H1 (cell line): ENCODE measurements around the gene GP9. TPM values are rescaled to one million over a fixed set of nuclear protein-coding genes. Genes with fewer than 3 reads are reported as not detected.

Experiments
- CTCF ChIA-PET: fragments of 300-600 bp; sonication (Branson Sonifier 250); formaldehyde crosslinking; loops from one replicate; lab custom pipeline; 2021; ENCODE audit not compliant: partially characterized antibody; lab: Charles Lee
- POLR2A ChIA-PET: fragments of 300-600 bp; sonication (Branson Sonifier 250); formaldehyde crosslinking; loops from one replicate; lab custom pipeline; 2021; ENCODE audit warnings: inconsistent platforms; ENCODE audit not compliant: partially characterized antibody; lab: Charles Lee
- DNase-seq, 2 experiments: peaks; one replicate each; pipeline versions ENCODE4 v3.0.0 to v3.0.0-alpha.2; 2010 to 2022; ENCODE audit warnings: low spot score in 2 of 2, low read depth in 1 of 2, mixed read lengths in 1 of 2
- FAIRE-seq: peaks from 2 replicates; lab custom pipeline; 2011; peaks lifted over from hg19 to GRCh38; lab: Jason Lieb, UNC
- H2AFZ ChIP-seq: 2 replicates; pipeline ENCODE4 v1.8.1; 2012; ENCODE audit warnings: low read length, inconsistent platforms
- H2AK5ac ChIP-seq: 2 replicates; pipeline ENCODE4 v1.6.1; 2013; ENCODE audit warnings: low read depth, low read length
- H2BK120ac ChIP-seq: replicated peaks from 2 replicates; pipeline ENCODE3; 2013; ENCODE audit warnings: low read depth, low read length, inconsistent platforms
- H2BK12ac ChIP-seq: 2 replicates; pipeline ENCODE4 v1.6.1; 2013; ENCODE audit warnings: low read depth, low read length
- H2BK15ac ChIP-seq: 2 replicates; pipeline ENCODE4 v1.6.1; 2013; ENCODE audit warnings: low read length
- H2BK20ac ChIP-seq: 2 replicates; pipeline ENCODE4 v1.6.1; 2013; ENCODE audit warnings: low read length
- H2BK5ac ChIP-seq: 2 replicates; pipeline ENCODE4 v1.6.1; 2013; ENCODE audit warnings: low read depth, low read length
- H3K14ac ChIP-seq: 2 replicates; pipeline ENCODE4 v1.6.1; 2013; ENCODE audit warnings: inconsistent platforms; ENCODE audit not compliant: insufficient read length
- H3K18ac ChIP-seq: 2 replicates; pipeline ENCODE4 v1.6.1; 2013; ENCODE audit warnings: low read length; ENCODE audit errors: extremely low read depth
- H3K23ac ChIP-seq: 2 replicates; pipeline ENCODE4 v1.6.1; 2013; ENCODE audit warnings: inconsistent platforms; ENCODE audit not compliant: insufficient read length
- H3K23me2 ChIP-seq: 2 replicates; pipeline ENCODE4 v1.6.1; 2013; ENCODE audit warnings: low read depth, low read length
- H3K27ac ChIP-seq: 2 replicates; pipeline ENCODE4 v1.6.1; 2011; ENCODE audit warnings: low read depth, low read length, inconsistent platforms
- H3K27me3 ChIP-seq, 4 experiments: replicated peaks in 1 of 4; 1 replicate in 1 of 4; 2 replicates in 3 of 4; pipeline versions ENCODE4 v1.6.1 to v1.8.1; 2011 to 2013; ENCODE audit warnings: low read length in 3 of 4, mild to moderate bottlenecking in 3 of 4, inconsistent platforms in 2 of 4, mixed read lengths in 2 of 4, moderate library complexity in 1 of 4; ENCODE audit not compliant: control insufficient read depth in 3 of 4, insufficient read depth in 3 of 4; ENCODE audit errors: extremely low read depth in 1 of 4
- H3K36me3 ChIP-seq, 4 experiments: 2 replicates each; pipeline versions ENCODE4 v1.6.1 to v1.8.1; 2011 to 2013; ENCODE audit warnings: mild to moderate bottlenecking in 4 of 4, low read length in 3 of 4, moderate library complexity in 2 of 4, control low read depth in 1 of 4, inconsistent platforms in 1 of 4; ENCODE audit not compliant: insufficient read depth in 4 of 4, control insufficient read depth in 2 of 4
- H3K4ac ChIP-seq: replicated peaks from 2 replicates; pipeline ENCODE3; 2013; ENCODE audit warnings: low read length, low read depth, mixed read lengths, inconsistent platforms; ENCODE audit not compliant: insufficient read length
- H3K4me1 ChIP-seq, 4 experiments: replicated peaks in 1 of 4; 1 replicate in 1 of 4; 2 replicates in 3 of 4; pipeline versions ENCODE4 v1.6.1 to v1.8.1; 2011 to 2013; ENCODE audit warnings: low read length in 3 of 4, inconsistent platforms in 2 of 4, mixed read lengths in 1 of 4; ENCODE audit not compliant: insufficient read depth in 4 of 4, control insufficient read depth in 3 of 4
- H3K4me2 ChIP-seq, 2 experiments: 2 replicates each; pipeline versions ENCODE4 v1.6.1 to v1.8.1; 2011 to 2013; ENCODE audit warnings: low read depth in 2 of 2, low read length in 2 of 2, control low read depth in 1 of 2, inconsistent platforms in 1 of 2, mild to moderate bottlenecking in 1 of 2; ENCODE audit not compliant: insufficient read depth in 1 of 2
- H3K4me3 ChIP-seq, 4 experiments: fragments of 200-600, 300-600 bp in 1 of 4; sonication (generic), shearing (Covaris generic), sonication (Bioruptor Twin) in 1 of 4; 2 replicates each; pipeline versions ENCODE4 v1.5.1 to v1.8.1; 2011 to 2016; ENCODE audit warnings: low read length in 4 of 4, low read depth in 3 of 4, control low read depth in 2 of 4, inconsistent platforms in 2 of 4, mild to moderate bottlenecking in 2 of 4, mixed read lengths in 1 of 4, moderate library complexity in 1 of 4; ENCODE audit not compliant: insufficient read depth in 2 of 4; ENCODE audit errors: extremely low read depth in 1 of 4
- H3K56ac ChIP-seq: replicated peaks from 2 replicates; pipeline ENCODE3; 2013; ENCODE audit warnings: low read depth, mild to moderate bottlenecking, mixed read lengths, low read length, inconsistent platforms; ENCODE audit not compliant: insufficient read length
- H3K79me1 ChIP-seq: 2 replicates; pipeline ENCODE4 v1.6.1; 2013; ENCODE audit warnings: low read depth, low read length, control low read depth
- H3K79me2 ChIP-seq, 2 experiments: 2 replicates each; pipeline versions ENCODE4 v1.6.1 to v1.8.1; 2012 to 2013; ENCODE audit warnings: low read length in 2 of 2, mild to moderate bottlenecking in 2 of 2, inconsistent platforms in 1 of 2; ENCODE audit not compliant: insufficient read depth in 2 of 2, control insufficient read depth in 1 of 2
- H3K9ac ChIP-seq, 4 experiments: replicated peaks in 1 of 4; 1 replicate in 1 of 4; 2 replicates in 3 of 4; pipeline versions ENCODE4 v1.6.1 to v1.8.1; 2011 to 2013; ENCODE audit warnings: low read depth in 3 of 4, low read length in 3 of 4, control low read depth in 2 of 4, mild to moderate bottlenecking in 2 of 4, moderate library complexity in 2 of 4, inconsistent platforms in 1 of 4; ENCODE audit errors: extremely low read depth in 1 of 4
- H3K9me3 ChIP-seq, 2 experiments: 2 replicates each; pipeline versions ENCODE4 v1.6.1 to v1.8.1; 2012 to 2013; ENCODE audit warnings: mild to moderate bottlenecking in 2 of 2, moderate library complexity in 2 of 2, control low read depth in 1 of 2, inconsistent platforms in 1 of 2, low read depth in 1 of 2, low read length in 1 of 2, mixed read lengths in 1 of 2; ENCODE audit not compliant: insufficient read depth in 2 of 2
- H4K20me1 ChIP-seq, 2 experiments: replicated peaks in 1 of 2; 2 replicates each; pipeline versions ENCODE3 to v1.8.1; 2011 to 2013; ENCODE audit warnings: inconsistent platforms in 2 of 2, low read length in 2 of 2, mild to moderate bottlenecking in 1 of 2; ENCODE audit not compliant: insufficient read depth in 2 of 2, control insufficient read depth in 1 of 2
- H4K5ac ChIP-seq: 2 replicates; pipeline ENCODE4 v1.6.1; 2013; ENCODE audit warnings: low read length, low read depth, mixed read lengths, inconsistent platforms; ENCODE audit not compliant: insufficient read length
- H4K8ac ChIP-seq: 2 replicates; pipeline ENCODE4 v1.8.0; 2013; ENCODE audit warnings: mild to moderate bottlenecking, moderate library complexity, low read length, inconsistent platforms; ENCODE audit not compliant: insufficient read depth; ENCODE audit errors: extremely low read depth
- H4K91ac ChIP-seq: replicated peaks from 2 replicates; pipeline ENCODE3; 2013; ENCODE audit warnings: low read length, mixed read lengths, inconsistent platforms; ENCODE audit not compliant: insufficient read length
- CBX5 ChIP-seq: fragments of 300-800, 300-1000 bp; sonication (generic); IDR thresholded peaks from 2 replicates; pipeline ENCODE4 v1.7.1; 2016; ENCODE audit warnings: antibody characterized with exemption, low read length, low read depth
- GABPA ChIP-seq: IDR thresholded peaks from 2 replicates; pipeline ENCODE4 v1.6.1; 2011; ENCODE audit warnings: mild to moderate bottlenecking, low read length, moderate library complexity, borderline replicate concordance; ENCODE audit not compliant: insufficient read depth
- JUND ChIP-seq: IDR thresholded peaks from 2 replicates; pipeline ENCODE4 v1.6.1; 2011; ENCODE audit warnings: mild to moderate bottlenecking, improper control_type of control experiment, low read length
- POLR2AphosphoS5 ChIP-seq: IDR thresholded peaks from 2 replicates; pipeline ENCODE4 v1.6.1; 2011; ENCODE audit warnings: low read depth, low read length
- RXRA ChIP-seq: IDR thresholded peaks from 2 replicates; pipeline ENCODE4 v1.6.1; 2011; ENCODE audit warnings: low read depth, mild to moderate bottlenecking, low read length, moderate library complexity; ENCODE audit not compliant: insufficient read depth
- TBP ChIP-seq: IDR thresholded peaks from 2 replicates; pipeline ENCODE4 v1.6.1; 2011; ENCODE audit warnings: low read depth, low read length, improper control_type of control experiment
- WGBS, 2 experiments: shearing (Covaris generic) in 1 of 2; methylation state at CpG; one replicate each; pipeline versions ENCODE4 v1.1.6 to v1.1.7; 2013 to 2015; ENCODE audit warnings: low lambda C conversion rate in 2 of 2, mixed read lengths in 2 of 2, inconsistent platforms in 1 of 2, low coverage in 1 of 2, missing lambda C conversion rate in 1 of 2; ENCODE audit not compliant: insufficient replicate concordance in 2 of 2, insufficient coverage in 1 of 2, insufficient read length in 1 of 2; ENCODE audit errors: extremely low coverage in 1 of 2, missing lambda C conversion rate in 1 of 2; 5-methylcytosine and 5-hydroxymethylcytosine counted together
- polyA plus RNA-seq, 7 experiments: library from polyadenylated mRNA; depleted of rRNA in 3 of 7; stranded (reverse) in 5 of 7; unstranded in 2 of 7; fragments of >200 nt in 5 of 7; fragments of 200-250 nt in 2 of 7; gene quantifications; 1 replicate in 5 of 7; 2 replicates in 1 of 7; 4 replicates in 1 of 7; pipeline versions ENCODE4 v1.2.1 to v1.2.3, GENCODE V29; 2011 to 2013; ENCODE audit warnings: missing spikeins in 2 of 7, mixed read lengths in 2 of 7
- total RNA-seq: library from RNA; stranded (reverse); fragmentation: NEBNext Ultra II Directional; extraction: Animal tissue kit (Norgen Biotek cat#: 25700); gene quantifications from 2 replicates; pipeline ENCODE4 v1.2.1, GENCODE V29; 2021
- TF ChIP-seq, protein P1 (sequence below): IDR thresholded peaks from 2 replicates; pipeline ENCODE4 v1.6.1; 2012; ENCODE audit warnings: inconsistent platforms
- TF ChIP-seq, protein P2 (sequence below): IDR thresholded peaks from 2 replicates; pipeline ENCODE4 v1.6.1; 2012; ENCODE audit warnings: low read length, inconsistent platforms

GP9 gene
- total and polyA plus RNA-seq, 2 of the 8 experiments (the other 6 are each of a cell fraction or from before 2014, with no cell fraction given) = not detected

DNA sequence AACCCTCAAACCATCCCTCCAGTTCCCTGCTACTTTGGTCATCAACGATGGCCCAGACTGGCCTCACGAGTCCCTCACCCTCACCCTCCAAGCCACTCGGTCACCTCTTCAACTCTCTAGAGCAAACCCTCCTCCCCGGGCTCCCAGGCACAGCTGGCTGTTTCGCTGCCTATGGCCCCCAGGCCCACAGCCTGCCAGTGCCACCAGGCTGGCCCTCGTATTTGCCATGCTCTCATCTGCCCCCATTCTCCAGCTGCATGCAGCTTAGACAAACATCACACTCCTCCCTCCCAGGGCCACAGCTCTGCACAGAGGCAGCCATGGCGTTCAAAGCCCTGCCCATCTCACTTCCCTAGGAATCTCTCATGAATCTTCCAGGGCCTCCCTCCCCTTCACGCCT is 47.2 kb downstream of the GP9 start:
- no peak overlapping the region for H4K5ac ChIP-seq
- H3K27ac ChIP-seq = no peak overlapping the region
- H3K4me2 ChIP-seq = no peak overlapping the region
- H3K4ac ChIP-seq = no peak overlapping the region
- peaks cover 0 to 12% of the 10 kb centered on the region in 2 experiments; a peak in 1 of 4 replicates for H3K79me2 ChIP-seq
- ChIA-PET CTCF (interaction anchor here (1.0 to 1.4 kb wide), 4 partner anchors 12 to 137 kb away, joined by 3 to 5 read pairs (median 4); no protein-coding TSS in a partner anchor), POLR2A (interaction anchor here (0.6 to 2.2 kb wide), 9 partner anchors 9 to 81 kb away, joined by 3 to 8 read pairs (median 4); no protein-coding TSS in a partner anchor)
- no peak overlapping the region for H2BK12ac ChIP-seq
- H4K20me1 ChIP-seq = peaks cover 6 to 13% of the 10 kb centered on the region in 2 experiments
- DNase-seq (no peak), FAIRE-seq (no peak)
- H3K79me1 ChIP-seq = peaks cover 5% of the 10 kb centered on the region
- no peak overlapping the region for H3K9ac ChIP-seq
- H3K23ac ChIP-seq = no peak overlapping the region
- no peak overlapping the region for H2AFZ ChIP-seq
- WGBS, 2 experiments = 90% methylated on average over 8 of the region's 8 CpGs; no CpG with 5 or more reads in 1 of the 2 experiments
- no peaks in the 10 kb centered on the region for H3K27me3 ChIP-seq
- H3K14ac ChIP-seq = no peak overlapping the region
- H2AK5ac ChIP-seq = no peak overlapping the region
- H2BK5ac ChIP-seq = no peak overlapping the region
- no peak overlapping the region for H3K56ac ChIP-seq
- H2BK20ac ChIP-seq = no peak overlapping the region
- H2BK120ac ChIP-seq = no peak overlapping the region
- H3K4me1 ChIP-seq = no peaks in the 10 kb centered on the region
- H4K8ac ChIP-seq = peak overlapping the region; percentile 32
- H3K9me3 ChIP-seq = no peaks in the 10 kb centered on the region
- H2BK15ac ChIP-seq = no peak overlapping the region
- TF ChIP-seq GABPA (no peak), JUND (no peak), CBX5 (no peak), RXRA (no peak), TBP (no peak), POLR2AphosphoS5 (no peak)
- TF ChIP-seq, protein P1, sequence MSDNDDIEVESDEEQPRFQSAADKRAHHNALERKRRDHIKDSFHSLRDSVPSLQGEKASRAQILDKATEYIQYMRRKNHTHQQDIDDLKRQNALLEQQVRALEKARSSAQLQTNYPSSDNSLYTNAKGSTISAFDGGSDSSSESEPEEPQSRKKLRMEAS = no peak
- TF ChIP-seq, protein P2, sequence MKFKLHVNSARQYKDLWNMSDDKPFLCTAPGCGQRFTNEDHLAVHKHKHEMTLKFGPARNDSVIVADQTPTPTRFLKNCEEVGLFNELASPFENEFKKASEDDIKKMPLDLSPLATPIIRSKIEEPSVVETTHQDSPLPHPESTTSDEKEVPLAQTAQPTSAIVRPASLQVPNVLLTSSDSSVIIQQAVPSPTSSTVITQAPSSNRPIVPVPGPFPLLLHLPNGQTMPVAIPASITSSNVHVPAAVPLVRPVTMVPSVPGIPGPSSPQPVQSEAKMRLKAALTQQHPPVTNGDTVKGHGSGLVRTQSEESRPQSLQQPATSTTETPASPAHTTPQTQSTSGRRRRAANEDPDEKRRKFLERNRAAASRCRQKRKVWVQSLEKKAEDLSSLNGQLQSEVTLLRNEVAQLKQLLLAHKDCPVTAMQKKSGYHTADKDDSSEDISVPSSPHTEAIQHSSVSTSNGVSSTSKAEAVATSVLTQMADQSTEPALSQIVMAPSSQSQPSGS = no peak
- no peak overlapping the region for H3K4me3 ChIP-seq
- H3K18ac ChIP-seq = no peak overlapping the region
- no peak overlapping the region for H4K91ac ChIP-seq
- H3K36me3 ChIP-seq = no peaks in the 10 kb centered on the region
- no peaks in the 10 kb centered on the region for H3K23me2 ChIP-seq
